Measurements from ENCODE around the gene BRWD1.
A peak's percentile ranks its signal among the peaks of the same experiment; 100 is the strongest.
"Not testable (repeated sequence)": the region's sequence is repeated elsewhere in the genome, so short reads cannot be mapped to it uniquely, and the experiment has no call there.

The BRWD1 gene

DNA sequence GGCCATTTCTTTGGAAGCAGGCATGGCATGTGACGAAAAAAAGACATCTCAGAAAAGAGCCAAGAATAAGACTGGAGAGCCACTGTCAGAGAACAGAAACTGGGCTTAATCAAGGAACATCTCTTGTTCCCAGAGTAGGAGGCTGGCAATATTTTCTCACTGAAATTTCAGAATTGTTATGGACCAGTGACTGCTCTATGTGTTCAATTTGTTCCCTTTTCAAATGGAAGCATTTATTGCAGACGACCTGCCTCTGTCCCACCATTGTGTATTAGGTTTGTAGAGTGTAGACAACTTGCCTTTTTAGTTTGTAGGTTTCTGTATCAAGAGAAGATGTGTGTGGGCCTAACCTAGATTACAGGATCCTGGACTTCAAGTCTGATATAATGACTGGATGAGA is 148.9 kb downstream of the BRWD1 start:
- DNase-seq = no peak

- no peak for DNase-seq
Observed at GRCh38 chr21:39161064-39161463, 152.4 kb downstream of the BRWD1 start.

DNA sequence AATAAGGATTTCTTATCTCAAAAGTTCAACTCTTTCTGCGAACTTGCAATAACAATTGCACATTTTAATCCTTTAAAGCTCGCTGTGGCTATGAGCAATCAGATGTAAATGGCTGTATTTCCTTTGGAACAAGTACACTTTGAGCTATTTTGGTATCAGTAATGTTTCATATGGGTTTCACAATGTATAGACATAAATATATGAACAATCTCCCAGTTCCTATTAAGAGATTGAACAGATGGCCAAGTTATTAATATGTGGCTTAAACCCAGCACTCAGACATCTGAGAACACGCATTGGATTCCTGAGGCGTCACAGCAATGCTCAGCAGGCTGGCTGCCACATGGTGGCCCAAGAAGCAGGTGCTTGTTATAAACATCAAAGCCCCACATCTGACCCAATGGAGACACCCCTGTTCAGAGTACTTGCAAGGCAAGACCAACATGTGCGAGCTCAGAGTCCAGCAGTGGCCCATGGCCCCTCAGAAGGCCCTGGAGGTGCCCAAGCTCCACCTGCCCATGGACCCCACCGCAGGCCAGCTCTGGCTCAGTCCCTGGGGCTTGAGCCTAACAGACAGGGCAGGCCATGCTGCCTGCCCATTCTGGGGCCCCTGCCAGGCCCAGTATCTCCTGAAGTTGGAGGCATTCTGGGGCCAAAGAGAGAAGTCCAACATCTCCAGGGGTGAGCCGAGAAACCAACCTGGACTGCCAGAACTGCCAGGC is 153.9 kb downstream of the BRWD1 start:
- DNase-seq = no peak

GRCh38 chr21:39157241-39157640 is 156.2 kb downstream of the BRWD1 start:
- DNase-seq = not testable (repeated sequence)

- DNase-seq = no peak
Observed at GRCh38 chr21:39156024-39156423, 157.4 kb downstream of the BRWD1 start.

GRCh38 chr21:39155578-39155977 is 157.9 kb downstream of the BRWD1 start:
- no peak for DNase-seq

- no peak for DNase-seq
Observed at GRCh38 chr21:39153842-39154241, 159.6 kb downstream of the BRWD1 start.

- no peak for DNase-seq
Observed at GRCh38 chr21:39153373-39153772, 160.1 kb downstream of the BRWD1 start.

DNA sequence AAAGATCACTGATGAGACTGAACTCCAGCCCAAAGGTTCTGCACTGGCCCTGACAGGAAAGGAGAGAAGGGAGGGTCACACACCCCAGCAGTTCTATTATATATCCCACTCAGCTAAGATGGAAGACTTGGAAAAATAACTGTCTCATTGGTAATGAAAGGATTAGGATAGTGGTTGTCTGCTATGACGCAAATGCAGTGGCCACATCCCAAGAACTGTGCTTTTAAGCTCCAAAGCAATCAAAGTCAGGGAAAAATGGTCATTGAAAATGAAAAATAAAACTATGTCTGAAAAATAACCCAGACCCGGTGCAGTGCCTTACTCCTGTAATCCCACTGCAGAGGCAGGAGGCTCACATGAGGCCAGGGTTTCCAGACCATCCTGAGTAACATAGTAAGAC is 161.2 kb downstream of the BRWD1 start:
- DNase-seq = no peak

DNA sequence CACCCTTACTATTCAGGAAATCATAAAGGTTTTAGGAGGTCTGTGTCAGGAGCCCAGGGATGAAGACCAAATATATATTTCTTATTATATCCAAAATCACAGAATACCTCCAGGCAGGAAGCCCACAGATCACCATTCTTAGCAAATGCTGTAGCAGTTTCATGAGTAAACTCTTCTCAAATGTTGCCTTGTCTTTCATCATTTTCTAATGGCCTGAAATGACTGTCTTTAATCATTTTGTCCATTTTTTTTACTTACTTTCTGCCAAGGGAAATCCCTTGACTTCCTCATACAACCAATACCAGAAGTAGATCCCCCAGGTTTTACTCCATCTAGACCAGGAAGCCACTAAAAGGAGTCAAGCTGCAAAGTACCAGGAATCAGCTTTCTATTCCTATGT is 162.6 kb downstream of the BRWD1 start:
- DNase-seq = no peak

- DNase-seq = no peak
Observed at GRCh38 chr21:39150316-39150715, 163.1 kb downstream of the BRWD1 start.

- DNase-seq = no peak
Observed at GRCh38 chr21:39149882-39150281, 163.6 kb downstream of the BRWD1 start.

GRCh38 chr21:39148975-39149374 is 164.5 kb downstream of the BRWD1 start:
- DNase-seq = no peak

DNA sequence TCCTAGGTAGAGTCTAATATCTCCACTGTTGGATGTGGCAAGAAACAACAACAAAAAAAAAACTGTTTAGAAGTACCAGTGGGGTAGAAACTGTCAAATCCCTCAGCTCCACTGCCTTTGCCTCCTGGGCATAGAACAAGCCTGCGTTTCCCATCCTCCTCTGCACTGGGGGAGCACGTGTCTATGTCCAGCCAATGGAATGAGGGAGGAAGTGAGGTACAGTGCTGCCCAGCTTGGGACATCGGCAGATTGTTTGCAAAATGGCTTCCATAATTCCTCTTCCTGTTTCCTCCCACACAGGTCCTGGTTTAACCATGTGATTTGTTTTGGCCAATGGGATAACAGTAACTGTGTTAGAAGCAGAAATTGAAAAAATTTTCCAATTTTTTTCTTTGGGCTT is 169.2 kb downstream of the BRWD1 start:
- DNase-seq = no peak

DNA sequence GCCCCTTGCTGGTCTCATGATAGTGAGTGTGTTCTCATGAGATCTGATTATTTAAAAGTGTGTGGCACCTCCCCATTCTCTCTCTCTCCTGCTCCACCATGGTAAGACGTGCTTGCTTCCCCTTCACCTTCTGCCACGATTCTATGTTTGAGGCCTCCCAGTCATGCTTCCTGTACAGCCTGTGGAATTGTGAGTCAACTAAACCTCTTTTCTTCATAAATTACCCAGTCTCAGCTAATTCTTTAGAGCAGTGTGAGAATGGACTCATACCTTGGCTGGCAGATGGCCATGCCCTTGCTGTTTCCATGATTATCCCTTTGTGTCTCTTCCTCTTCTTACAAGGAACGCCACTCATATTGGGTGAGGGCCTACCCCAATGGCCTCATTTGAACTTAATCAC is 170.5 kb downstream of the BRWD1 start:
- no peak for DNase-seq

DNA sequence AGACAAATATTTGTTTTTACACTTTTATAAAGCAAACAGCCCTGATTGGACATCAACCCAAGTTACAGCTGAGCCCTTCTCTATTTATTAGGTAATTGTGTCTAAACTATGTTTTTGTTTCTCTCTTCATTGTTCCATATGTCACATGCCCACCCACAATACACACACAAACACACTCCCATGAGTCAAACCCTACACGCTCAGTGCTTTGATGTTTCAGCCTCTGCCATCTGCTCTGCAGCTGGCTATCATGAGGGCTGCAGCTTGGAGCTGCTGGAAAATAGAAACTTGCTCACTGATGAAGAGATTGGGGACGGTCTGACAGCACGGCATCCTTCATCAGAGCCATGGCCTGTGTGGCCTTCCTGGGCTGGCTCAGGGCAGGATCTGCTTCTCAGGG is 171.9 kb downstream of the BRWD1 start:
- DNase-seq = no peak

GRCh38 chr21:39137248-39138178 is 175.9 kb downstream of the BRWD1 start:
- DNase-seq = no peak

GRCh38 chr21:39136711-39137110 is 176.7 kb downstream of the BRWD1 start:
- no peak for DNase-seq

DNA sequence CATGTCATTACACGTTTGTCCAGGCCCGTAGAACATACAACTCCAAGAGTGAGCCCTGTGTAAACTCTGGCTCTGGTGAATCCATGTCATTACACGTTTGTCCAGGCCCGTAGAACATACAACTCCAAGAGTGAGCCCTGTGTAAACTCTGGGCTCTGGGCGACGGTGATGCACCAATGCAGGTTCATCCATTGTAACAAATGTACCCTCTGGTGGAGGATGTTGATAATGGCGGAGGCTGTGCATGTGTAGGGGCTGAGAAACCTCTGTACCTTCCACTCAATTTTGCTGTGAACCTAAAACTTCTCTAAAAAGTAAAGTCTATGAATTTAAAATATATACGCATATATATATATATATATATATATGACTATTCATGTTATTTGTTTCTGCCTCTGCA is 177.3 kb downstream of the BRWD1 start:
- peak; percentile 19 for DNase-seq

GRCh38 chr21:39134288-39134810 is 179.1 kb downstream of the BRWD1 start:
- DNase-seq = no peak
